Smooth muscle cell (in vitro differentiated cells): Measurements from ENCODE around the gene PLS1. TPM values are rescaled to one million over a fixed set of nuclear protein-coding genes. Genes with fewer than 3 reads are reported as not detected.
A peak's percentile ranks its signal among the peaks of the same experiment; 100 is the strongest.

Experiments used
- DNase-seq: peaks from one replicate; lab custom pipeline; 2025; ENCODE audit not compliant: unreplicated experiment; lab: John Stamatoyannopoulos, UW
- H2AFZ ChIP-seq: fragments of 200-600 bp; sonication (generic); 2 replicates; pipeline ENCODE4 v1.6.0; 2016; ENCODE audit warnings: antibody characterized with exemption, low read depth, mild to moderate bottlenecking
- H3F3A ChIP-seq: fragments of 200-600 bp; sonication (generic); 2 replicates; pipeline ENCODE4 v1.6.0; 2017; ENCODE audit warnings: antibody characterized with exemption, low read depth
- H3K27ac ChIP-seq: fragments of 200-600 bp; sonication (generic); 2 replicates; pipeline ENCODE4 v1.5.1; 2016; ENCODE audit warnings: low read depth, mild to moderate bottlenecking
- H3K27me3 ChIP-seq: fragments of 200-600 bp; sonication (generic); 2 replicates; pipeline ENCODE4 v1.6.1; 2016; ENCODE audit warnings: low read depth, mild to moderate bottlenecking
- H3K36me3 ChIP-seq: fragments of 200-600 bp; sonication (generic); 2 replicates; pipeline ENCODE4 v1.5.1; 2016; ENCODE audit warnings: low read depth
- H3K4me1 ChIP-seq: fragments of 200-600 bp; sonication (generic); 2 replicates; pipeline ENCODE4 v1.5.1; 2016; ENCODE audit warnings: low read depth
- H3K4me2 ChIP-seq: fragments of 200-600 bp; sonication (generic); 2 replicates; pipeline ENCODE4 v1.6.0; 2016; ENCODE audit warnings: mild to moderate bottlenecking
- H3K4me3 ChIP-seq: fragments of 200-600 bp; sonication (generic); 2 replicates; pipeline ENCODE4 v1.5.1; 2016; ENCODE audit warnings: mild to moderate bottlenecking
- H3K79me2 ChIP-seq: fragments of 200-600 bp; sonication (generic); 2 replicates; pipeline ENCODE4 v1.6.0; 2016; ENCODE audit warnings: low read depth, mild to moderate bottlenecking
- H3K9ac ChIP-seq: fragments of 200-600 bp; sonication (generic); 2 replicates; pipeline ENCODE4 v1.6.0; 2016; ENCODE audit warnings: low read depth
- H3K9me3 ChIP-seq: fragments of 200-600 bp; sonication (generic); replicated peaks from 2 replicates; pipeline ENCODE4 v1.5.1; 2016; ENCODE audit warnings: low read depth
- H4K20me1 ChIP-seq: fragments of 200-600 bp; sonication (generic); 2 replicates; pipeline ENCODE4 v1.6.0; 2016; ENCODE audit warnings: low read depth
- CTCF ChIP-seq: fragments of 200-600 bp; sonication (generic); IDR thresholded peaks from 2 replicates; pipeline ENCODE4 v1.5.1; 2017; ENCODE audit warnings: borderline replicate concordance, mild to moderate bottlenecking, antibody characterized with exemption; ENCODE audit not compliant: insufficient read depth, poor library complexity, severe bottlenecking
- WGBS: methylation state at CpG from one replicate; pipeline ENCODE4 v1.1.7; 2016; ENCODE audit warnings: low lambda C conversion rate; 5-methylcytosine and 5-hydroxymethylcytosine counted together
- polyA plus RNA-seq: library from polyadenylated mRNA; unstranded; fragments of >200 nt; fragmentation: Nextera tagmentation; extraction: Ambion mirVana; gene quantifications from 2 replicates; pipeline ENCODE4 v1.2.1, GENCODE V29; 2016
- total RNA-seq: library from RNA; depleted of rRNA; stranded (reverse); fragments of >200 nt; gene quantifications from 2 replicates; pipeline ENCODE4 v1.2.3, GENCODE V29; 2014

PLS1 gene
- total and polyA plus RNA-seq, 2 experiments from 2014 or later: 1.9 to 3.1 TPM

- Histone ChIP-seq H3K4me3 (no peak overlapping the region), H3K27me3 (no peaks in the 10 kb centered on the region), H3K36me3 (no peaks in the 10 kb centered on the region), H3K9me3 (no peaks in the 10 kb centered on the region), H3K4me2 (no peak overlapping the region), H3K9ac (no peak overlapping the region), H3K79me2 (no peaks in the 10 kb centered on the region), H3K27ac (no peak overlapping the region), H3K4me1 (peaks cover 3% of the 10 kb centered on the region), H3F3A (no peaks in the 10 kb centered on the region), H4K20me1 (no peaks in the 10 kb centered on the region), H2AFZ (no peak overlapping the region)
- WGBS: 97% methylated on average over 2 of the region's 2 CpGs
- no peak for DNase-seq
- TF ChIP-seq CTCF: no peak
Measured at GRCh38 chr3:142622405-142622804, 26.2 kb downstream of the PLS1 start.

- no peaks in the 10 kb centered on the region for H4K20me1 ChIP-seq
- H3K9ac ChIP-seq: no peak overlapping the region
- no peak overlapping the region for H2AFZ ChIP-seq
- H3K4me2 ChIP-seq: no peak overlapping the region
- no peak overlapping the region for H3K4me3 ChIP-seq
- H3K27ac ChIP-seq: no peak overlapping the region
- peaks cover 3% of the 10 kb centered on the region for H3K4me1 ChIP-seq
- no peak for DNase-seq
- H3K36me3 ChIP-seq: no peaks in the 10 kb centered on the region
- H3K27me3 ChIP-seq: no peaks in the 10 kb centered on the region
- no peaks in the 10 kb centered on the region for H3F3A ChIP-seq
- no peak for TF ChIP-seq CTCF
- no peaks in the 10 kb centered on the region for H3K9me3 ChIP-seq
- H3K79me2 ChIP-seq: no peaks in the 10 kb centered on the region
Measured at GRCh38 chr3:142623194-142623593, 27.0 kb downstream of the PLS1 start.

- Histone ChIP-seq H3K4me2 (no peak overlapping the region), H3K4me1 (peaks cover 3% of the 10 kb centered on the region), H3K36me3 (no peaks in the 10 kb centered on the region), H3K4me3 (no peak overlapping the region), H3K27ac (no peak overlapping the region), H3F3A (no peaks in the 10 kb centered on the region), H3K27me3 (no peaks in the 10 kb centered on the region), H2AFZ (peak overlapping the region; percentile 11), H3K79me2 (no peaks in the 10 kb centered on the region), H3K9ac (no peak overlapping the region), H3K9me3 (no peaks in the 10 kb centered on the region), H4K20me1 (no peaks in the 10 kb centered on the region)
- WGBS: 74% methylated on average over 2 of the region's 2 CpGs
- TF ChIP-seq CTCF: no peak
- DNase-seq: no peak
Measured at GRCh38 chr3:142624341-142625152, 28.4 kb downstream of the PLS1 start.

GRCh38 chr3:142625153-142625440 lies 28.9 kb downstream of the PLS1 start:
- Histone ChIP-seq H3K4me1 (peaks cover 3% of the 10 kb centered on the region), H3K27me3 (no peaks in the 10 kb centered on the region), H4K20me1 (no peaks in the 10 kb centered on the region), H3K4me2 (no peak overlapping the region), H3K36me3 (no peaks in the 10 kb centered on the region), H3K9ac (no peak overlapping the region), H3K9me3 (no peaks in the 10 kb centered on the region), H3K79me2 (no peaks in the 10 kb centered on the region), H3K27ac (no peak overlapping the region), H3K4me3 (no peak overlapping the region), H3F3A (no peaks in the 10 kb centered on the region), H2AFZ (no peak overlapping the region)
- no peak for DNase-seq
- TF ChIP-seq CTCF: no peak
- WGBS: 81% methylated on average over 2 of the region's 2 CpGs
